SK-N-SH (cell line): ENCODE measurements around the gene BNIPL. TPM values are rescaled to one million over a fixed set of nuclear protein-coding genes. Genes with fewer than 3 reads are reported as not detected.

Experiments used
- CTCF ChIA-PET: fragments of 300-600, 350-600 bp; formaldehyde crosslinking; extraction: SDS; loops from one replicate; lab custom pipeline; 2021; lab: Yijun Ruan, JAX
- POLR2A ChIA-PET: fragments of 350-600 bp; sonication (Branson Sonifier 250); formaldehyde crosslinking; extraction: SDS; loops from one replicate; lab custom pipeline; 2020; ENCODE audit warnings: antibody characterized with exemption, inconsistent platforms; lab: Yijun Ruan, JAX
- DNase-seq: peaks from one replicate; pipeline ENCODE4 v3.0.0; 2012
- H2AFZ ChIP-seq: fragments of 200-600 bp; sonication (generic); 2 replicates; pipeline ENCODE4 v1.8.1; 2016; ENCODE audit warnings: antibody characterized with exemption, mild to moderate bottlenecking, low read depth
- H3F3A ChIP-seq: fragments of 200-600 bp; sonication (generic); replicated peaks from 2 replicates; pipeline ENCODE3; 2016; ENCODE audit warnings: antibody characterized with exemption, mild to moderate bottlenecking; ENCODE audit not compliant: insufficient read depth
- H3K27ac ChIP-seq, 2 experiments: fragments of 200-500 bp in 1 of 2; fragments of 200-600 bp in 1 of 2; sonication (Bioruptor generic) in 1 of 2; sonication (generic), shearing (Covaris generic) in 1 of 2; 2 replicates each; pipeline versions ENCODE4 v1.5.1 to v1.6.1; 2014 to 2016; ENCODE audit warnings: low read depth in 2 of 2, inconsistent platforms in 1 of 2, low read length in 1 of 2, mild to moderate bottlenecking in 1 of 2, mixed read lengths in 1 of 2
- H3K27me3 ChIP-seq: fragments of 200-600 bp; sonication (generic), shearing (Covaris generic); 2 replicates; pipeline ENCODE4 v1.6.1; 2016; ENCODE audit warnings: mixed run types; ENCODE audit not compliant: insufficient read depth
- H3K36me3 ChIP-seq, 2 experiments: fragments of 200-500 bp in 1 of 2; fragments of 200-600 bp in 1 of 2; sonication (Bioruptor generic) in 1 of 2; sonication (generic) in 1 of 2; replicated peaks in 1 of 2; 2 replicates each; pipeline versions ENCODE3 to v1.5.1; 2014 to 2016; ENCODE audit warnings: low read length in 1 of 2, mild to moderate bottlenecking in 1 of 2; ENCODE audit not compliant: insufficient read depth in 2 of 2, control insufficient read depth in 1 of 2
- H3K4me1 ChIP-seq, 2 experiments: fragments of 200-500 bp in 1 of 2; fragments of 200-600 bp in 1 of 2; sonication (Bioruptor generic) in 1 of 2; sonication (generic), shearing (Covaris generic) in 1 of 2; 2 replicates each; pipeline versions ENCODE4 v1.5.1 to v1.6.1; 2014 to 2016; ENCODE audit warnings: low read depth in 1 of 2, low read length in 1 of 2, mixed run types in 1 of 2; ENCODE audit not compliant: insufficient read depth in 2 of 2, control insufficient read depth in 1 of 2
- H3K4me2 ChIP-seq: fragments of 200-600 bp; sonication (generic), shearing (Covaris generic); 2 replicates; pipeline ENCODE4 v1.6.1; 2017; ENCODE audit warnings: mixed run types
- H3K4me3 ChIP-seq, 2 experiments: fragments of 200-500 bp in 1 of 2; fragments of 200-600 bp in 1 of 2; sonication (Bioruptor generic) in 1 of 2; sonication (generic), shearing (Covaris generic) in 1 of 2; 2 replicates each; pipeline versions ENCODE4 v1.5.1 to v1.8.1; 2014 to 2016; ENCODE audit warnings: low read depth in 2 of 2, inconsistent platforms in 1 of 2, low read length in 1 of 2, mild to moderate bottlenecking in 1 of 2, mixed read lengths in 1 of 2, moderate library complexity in 1 of 2
- H3K79me2 ChIP-seq: fragments of 200-600 bp; sonication (generic); 2 replicates; pipeline ENCODE4 v1.8.1; 2017; ENCODE audit warnings: mild to moderate bottlenecking; ENCODE audit not compliant: insufficient read depth
- H3K9ac ChIP-seq: fragments of 200-600 bp; sonication (generic); 2 replicates; pipeline ENCODE4 v1.6.1; 2017; ENCODE audit warnings: mixed run types
- H3K9me2 ChIP-seq: fragments of 200-600 bp; sonication (generic); 2 replicates; pipeline ENCODE4 v1.6.1; 2017; ENCODE audit warnings: mixed run types
- H3K9me3 ChIP-seq: fragments of 200-600 bp; sonication (generic); 2 replicates; pipeline ENCODE4 v1.6.1; 2017; ENCODE audit warnings: mixed run types, mild to moderate bottlenecking, moderate library complexity
- H4K20me1 ChIP-seq: fragments of 200-600 bp; sonication (generic); 2 replicates; pipeline ENCODE4 v1.6.1; 2017; ENCODE audit warnings: mild to moderate bottlenecking, mixed run types; ENCODE audit not compliant: insufficient read depth
- CHD2 ChIP-seq: fragments of 150-350 bp; IDR thresholded peaks from 2 replicates; pipeline ENCODE4 v1.6.1; 2018; ENCODE audit warnings: low read length; ENCODE audit not compliant: partially characterized antibody
- CTCF ChIP-seq: fragments of 200-600 bp; sonication (generic); IDR thresholded peaks from 2 replicates; pipeline ENCODE4 v1.6.1; 2017; ENCODE audit warnings: antibody characterized with exemption, mild to moderate bottlenecking, moderate library complexity
- ELF1 ChIP-seq: IDR thresholded peaks from 2 replicates; pipeline ENCODE4 v1.4.0; 2012
- EP300 ChIP-seq, 2 experiments: IDR thresholded peaks; 2 replicates each; pipeline versions ENCODE4 v1.4.0 to v1.6.1; 2012; ENCODE audit warnings: borderline replicate concordance in 1 of 2, low read depth in 1 of 2, low read length in 1 of 2
- EZH2phosphoT487 ChIP-seq: fragments of 200-600 bp; sonication (generic); IDR thresholded peaks from 2 replicates; pipeline ENCODE4 v1.6.1; 2017; ENCODE audit warnings: low read depth, mixed run types, mild to moderate bottlenecking, antibody characterized with exemption, moderate library complexity, borderline replicate concordance
- FOSL2 ChIP-seq: IDR thresholded peaks from 2 replicates; pipeline ENCODE4 v1.4.0; 2012; ENCODE audit warnings: low read depth, mild to moderate bottlenecking, moderate library complexity, borderline replicate concordance
- FOXJ3 ChIP-seq: sonication (generic); formaldehyde crosslinking; IDR thresholded peaks from 2 replicates; pipeline ENCODE4 v1.5.1; 2020; ENCODE audit warnings: mild to moderate bottlenecking, missing genetic modification reagents
- FOXM1 ChIP-seq: IDR thresholded peaks from 2 replicates; pipeline ENCODE4 v1.4.0; 2012; ENCODE audit warnings: low read depth, mild to moderate bottlenecking
- GABPA ChIP-seq: IDR thresholded peaks from 2 replicates; pipeline ENCODE4 v1.4.0; 2012; ENCODE audit warnings: low read depth, mild to moderate bottlenecking
- GATA2 ChIP-seq: sonication (generic); formaldehyde crosslinking; IDR thresholded peaks from 2 replicates; pipeline ENCODE4 v1.5.0; 2020; ENCODE audit warnings: mild to moderate bottlenecking, missing genetic modification reagents
- JUND ChIP-seq: IDR thresholded peaks from 2 replicates; pipeline ENCODE4 v1.4.0; 2012
- MEF2A ChIP-seq: IDR thresholded peaks from 2 replicates; pipeline ENCODE4 v1.4.0; 2012; ENCODE audit warnings: low read depth, borderline replicate concordance
- MXI1 ChIP-seq: IDR thresholded peaks from 2 replicates; pipeline ENCODE4 v1.6.1; 2012; ENCODE audit warnings: mild to moderate bottlenecking, low read depth, low read length, improper control_type of control experiment
- NFIC ChIP-seq: IDR thresholded peaks from 2 replicates; pipeline ENCODE4 v1.4.0; 2012; ENCODE audit warnings: borderline replicate concordance
- NRF1 ChIP-seq: IDR thresholded peaks from 2 replicates; pipeline ENCODE4 v1.6.1; 2012; ENCODE audit warnings: low read depth, mild to moderate bottlenecking, low read length
- POLR2AphosphoS5 ChIP-seq: IDR thresholded peaks from 2 replicates; pipeline ENCODE4 v1.6.1; 2012; ENCODE audit warnings: low read depth, low read length
- RAD21 ChIP-seq: IDR thresholded peaks from 2 replicates; pipeline ENCODE4 v1.6.1; 2012; ENCODE audit warnings: mild to moderate bottlenecking, low read length
- RCOR1 ChIP-seq: fragments of 150-350 bp; IDR thresholded peaks from 2 replicates; pipeline ENCODE4 v1.6.1; 2017; ENCODE audit warnings: antibody characterized with exemption, low read length
- RXRA ChIP-seq: IDR thresholded peaks from 2 replicates; pipeline ENCODE4 v1.4.0; 2012; ENCODE audit warnings: low read depth, mild to moderate bottlenecking, borderline replicate concordance
- SIN3A ChIP-seq: IDR thresholded peaks from 2 replicates; pipeline ENCODE4 v1.6.1; 2012; ENCODE audit warnings: low read depth, mild to moderate bottlenecking, low read length, moderate library complexity, borderline replicate concordance
- SMC3 ChIP-seq: IDR thresholded peaks from 2 replicates; pipeline ENCODE4 v1.6.1; 2012; ENCODE audit warnings: low read depth, low read length, improper control_type of control experiment
- TAF1 ChIP-seq: IDR thresholded peaks from 2 replicates; pipeline ENCODE4 v1.6.1; 2012; ENCODE audit warnings: low read depth, mild to moderate bottlenecking, low read length, moderate library complexity, borderline replicate concordance
- TEAD4 ChIP-seq: IDR thresholded peaks from 2 replicates; pipeline ENCODE4 v1.4.0; 2012; ENCODE audit warnings: mild to moderate bottlenecking, borderline replicate concordance; ENCODE audit not compliant: insufficient read depth
- USF1 ChIP-seq: IDR thresholded peaks from 2 replicates; pipeline ENCODE4 v1.4.0; 2012; ENCODE audit warnings: low read depth, borderline replicate concordance
- YY1 ChIP-seq: IDR thresholded peaks from 2 replicates; pipeline ENCODE4 v1.4.0; 2012; ENCODE audit warnings: low read depth, mild to moderate bottlenecking
- WGBS: methylation state at CpG from one replicate; pipeline ENCODE4 v1.1.6; 2017; ENCODE audit warnings: low lambda C conversion rate; 5-methylcytosine and 5-hydroxymethylcytosine counted together
- polyA plus RNA-seq, 3 experiments: library from polyadenylated mRNA; depleted of rRNA; stranded (reverse); fragments of >200 nt; gene quantifications; 2 replicates each; pipeline ENCODE4 v1.2.3, GENCODE V29; 2012
- TF ChIP-seq, protein P1 (sequence below): fragments of 150-350 bp; IDR thresholded peaks from 2 replicates; pipeline ENCODE4 v1.6.1; 2016; ENCODE audit warnings: mild to moderate bottlenecking, low read depth, low read length
- TF ChIP-seq, protein P2 (sequence below): IDR thresholded peaks from 2 replicates; pipeline ENCODE4 v1.4.0; 2012; ENCODE audit warnings: low read depth
- TF ChIP-seq, protein P3 (sequence below): IDR thresholded peaks from 2 replicates; pipeline ENCODE4 v1.4.0; 2012; ENCODE audit warnings: low read depth, borderline replicate concordance

Gene BNIPL
- polyA plus RNA-seq, 1 of the 3 experiments (the other 2 are of a cell fraction) = 0.12 TPM

DNA sequence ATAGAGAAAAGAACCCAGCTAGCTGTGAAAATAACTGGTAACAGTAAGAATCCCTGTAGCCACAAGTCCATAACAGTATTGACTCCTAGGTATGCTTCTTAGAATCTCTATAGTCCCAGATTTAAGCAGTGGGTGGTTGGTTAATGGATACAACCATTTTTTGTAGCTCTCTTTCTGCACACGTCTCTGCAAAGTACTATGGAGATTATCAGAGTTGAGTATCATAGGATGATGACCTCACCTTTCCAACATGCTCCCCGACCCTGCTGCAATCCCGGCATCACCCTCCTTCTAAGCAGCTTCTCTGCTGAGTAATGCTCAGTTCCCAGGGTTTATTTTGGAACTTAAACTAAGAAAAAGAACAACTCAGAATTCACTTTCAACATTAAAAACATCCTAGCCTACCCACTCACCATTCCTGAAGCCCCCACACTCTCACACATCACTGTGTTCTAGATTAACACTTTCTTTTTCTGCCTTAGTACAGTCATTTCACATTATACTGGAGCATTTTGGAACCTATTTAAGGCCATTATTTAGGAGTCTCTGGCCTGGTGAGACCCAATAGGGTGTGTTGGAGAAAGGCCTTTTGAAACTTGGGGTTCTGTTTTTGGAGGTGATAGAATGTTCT is 26.5 kb downstream of the BNIPL start:
- no peaks in the 10 kb centered on the region for H3K27me3 ChIP-seq
- ChIA-PET POLR2A (interaction anchor here (1.1 to 1.2 kb wide), 2 partner anchors 9 to 15 kb away, joined by 3 to 5 read pairs; partner anchors contain the start of gene C1orf56), CTCF (interaction anchor here (1.0 to 7.4 kb wide), 6 partner anchors 9 to 113 kb away, joined by 3 to 67 read pairs (median 4); partner anchors contain the start of genes C1orf56, GABPB2 and TMOD4)
- DNase-seq = peak; percentile 48
- no peaks in the 10 kb centered on the region for H3K9me3 ChIP-seq
- peak overlapping the region; percentile 93 for H3K9ac ChIP-seq
- peak overlapping the region; percentile 2 to 79; a peak in 3 of 4 replicates for H3K4me3 ChIP-seq
- H3K9me2 ChIP-seq = no peaks in the 10 kb centered on the region
- H3K79me2 ChIP-seq = peaks cover 100% of the 10 kb centered on the region
- 15% methylated on average over 3 of the region's 3 CpGs for WGBS
- H3K27ac ChIP-seq = peak overlapping the region; percentile 67 to 99
- no peak overlapping the region for H2AFZ ChIP-seq
- peak overlapping the region; percentile 91 for H3K4me2 ChIP-seq
- H3K4me1 ChIP-seq = peaks cover 13 to 18% of the 10 kb centered on the region in 2 experiments
- H3K36me3 ChIP-seq = peaks cover 10 to 26% of the 10 kb centered on the region in 2 experiments
- H4K20me1 ChIP-seq = peaks cover 42% of the 10 kb centered on the region
- H3F3A ChIP-seq = peaks cover 38% of the 10 kb centered on the region
- TF ChIP-seq GATA2 (no peak), NFIC (peak; percentile 5; the same call in 1 of the 2 replicates), CHD2 (no peak), NRF1 (no peak), MXI1 (no peak), FOXM1 (no peak), POLR2AphosphoS5 (peak; percentile 28; the same call in 1 of the 2 replicates), CTCF (no peak), JUND (peak; percentile 40; the same call in 1 of the 2 replicates), TEAD4 (no peak), FOXJ3 (CRISPR knock-in tag) (no peak), SIN3A (no peak), SMC3 (no peak), EP300 (IDR thresholded peaks at IDR 0.05; ENCODE audit: borderline replicate concordance in 1 of 2, low read depth in 1 of 2, low read length in 1 of 2) (no peak), GABPA (no peak), RCOR1 (no peak), RXRA (no peak), EZH2phosphoT487 (no peak), ELF1 (no peak), FOSL2 (peak; percentile 59; the same call in 1 of the 2 replicates), MEF2A (no peak), USF1 (no peak), YY1 (no peak), RAD21 (no peak), TAF1 (0 out of 2 replicates have a peak, but pooled peaks have one; percentile 31)
- TF ChIP-seq, protein P1, sequence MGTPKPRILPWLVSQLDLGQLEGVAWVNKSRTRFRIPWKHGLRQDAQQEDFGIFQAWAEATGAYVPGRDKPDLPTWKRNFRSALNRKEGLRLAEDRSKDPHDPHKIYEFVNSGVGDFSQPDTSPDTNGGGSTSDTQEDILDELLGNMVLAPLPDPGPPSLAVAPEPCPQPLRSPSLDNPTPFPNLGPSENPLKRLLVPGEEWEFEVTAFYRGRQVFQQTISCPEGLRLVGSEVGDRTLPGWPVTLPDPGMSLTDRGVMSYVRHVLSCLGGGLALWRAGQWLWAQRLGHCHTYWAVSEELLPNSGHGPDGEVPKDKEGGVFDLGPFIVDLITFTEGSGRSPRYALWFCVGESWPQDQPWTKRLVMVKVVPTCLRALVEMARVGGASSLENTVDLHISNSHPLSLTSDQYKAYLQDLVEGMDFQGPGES = no peak
- TF ChIP-seq, protein P2, sequence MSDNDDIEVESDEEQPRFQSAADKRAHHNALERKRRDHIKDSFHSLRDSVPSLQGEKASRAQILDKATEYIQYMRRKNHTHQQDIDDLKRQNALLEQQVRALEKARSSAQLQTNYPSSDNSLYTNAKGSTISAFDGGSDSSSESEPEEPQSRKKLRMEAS = peak; percentile 57; the same call in 1 of the 2 replicates
- TF ChIP-seq, protein P3, sequence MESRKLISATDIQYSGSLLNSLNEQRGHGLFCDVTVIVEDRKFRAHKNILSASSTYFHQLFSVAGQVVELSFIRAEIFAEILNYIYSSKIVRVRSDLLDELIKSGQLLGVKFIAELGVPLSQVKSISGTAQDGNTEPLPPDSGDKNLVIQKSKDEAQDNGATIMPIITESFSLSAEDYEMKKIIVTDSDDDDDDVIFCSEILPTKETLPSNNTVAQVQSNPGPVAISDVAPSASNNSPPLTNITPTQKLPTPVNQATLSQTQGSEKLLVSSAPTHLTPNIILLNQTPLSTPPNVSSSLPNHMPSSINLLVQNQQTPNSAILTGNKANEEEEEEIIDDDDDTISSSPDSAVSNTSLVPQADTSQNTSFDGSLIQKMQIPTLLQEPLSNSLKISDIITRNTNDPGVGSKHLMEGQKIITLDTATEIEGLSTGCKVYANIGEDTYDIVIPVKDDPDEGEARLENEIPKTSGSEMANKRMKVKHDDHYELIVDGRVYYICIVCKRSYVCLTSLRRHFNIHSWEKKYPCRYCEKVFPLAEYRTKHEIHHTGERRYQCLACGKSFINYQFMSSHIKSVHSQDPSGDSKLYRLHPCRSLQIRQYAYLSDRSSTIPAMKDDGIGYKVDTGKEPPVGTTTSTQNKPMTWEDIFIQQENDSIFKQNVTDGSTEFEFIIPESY = no peak
